Small intestine (tissue), 7 donors: Measurements from ENCODE around the gene PRRC1. TPM values are rescaled to one million over a fixed set of nuclear protein-coding genes. Genes with fewer than 3 reads are reported as not detected.
"Not testable (repeated sequence)": the region's sequence is repeated elsewhere in the genome, so short reads cannot be mapped to it uniquely, and the experiment has no call there.

Experiments used
- DNase-seq, 2 donors: peaks; one replicate each; pipeline versions ENCODE4 v3.0.0 to v3.0.0-alpha.2; 2013
- FAIRE-seq: peaks from 2 replicates; lab custom pipeline; 2012; peaks lifted over from hg19 to GRCh38; lab: Jason Lieb, UNC
- H3K27ac ChIP-seq, 3 donors: one replicate each; pipeline ENCODE4 v1.5.1; 2013; ENCODE audit warnings: low read length in 2 of 3, mild to moderate bottlenecking in 2 of 3, control low read depth in 1 of 3, inconsistent platforms in 1 of 3, low read depth in 1 of 3, moderate library complexity in 1 of 3
- H3K27me3 ChIP-seq, 3 donors: one replicate each; pipeline ENCODE4 v1.6.1; 2013; ENCODE audit warnings: low read length in 3 of 3, inconsistent platforms in 1 of 3; ENCODE audit not compliant: control insufficient read depth in 3 of 3, insufficient read depth in 3 of 3
- H3K36me3 ChIP-seq, 3 donors: one replicate each; pipeline ENCODE4 v1.6.1; 2013; ENCODE audit warnings: low read length in 3 of 3, inconsistent platforms in 1 of 3, low read depth in 1 of 3, mild to moderate bottlenecking in 1 of 3, moderate library complexity in 1 of 3; ENCODE audit not compliant: control insufficient read depth in 3 of 3, insufficient read depth in 2 of 3
- H3K4me1 ChIP-seq, 3 donors: one replicate each; pipeline ENCODE4 v1.6.1; 2013; ENCODE audit warnings: low read length in 2 of 3, inconsistent platforms in 1 of 3, low read depth in 1 of 3, mild to moderate bottlenecking in 1 of 3, moderate library complexity in 1 of 3; ENCODE audit not compliant: control insufficient read depth in 3 of 3, insufficient read depth in 2 of 3
- H3K4me3 ChIP-seq, 3 donors: one replicate each; pipeline ENCODE4 v1.5.1; 2013; ENCODE audit warnings: low read length in 3 of 3, control low read depth in 1 of 3, inconsistent platforms in 1 of 3, low read depth in 1 of 3, mild to moderate bottlenecking in 1 of 3, moderate library complexity in 1 of 3
- H3K9me3 ChIP-seq, 2 donors: one replicate each; pipeline ENCODE4 v1.6.1; 2013; ENCODE audit warnings: low read depth in 1 of 2, low read length in 1 of 2; ENCODE audit not compliant: control insufficient read depth in 2 of 2, insufficient read depth in 1 of 2
- WGBS, 3 donors: extraction: QIAGEN DNeasy Blood & Tissue Kit; methylation state at CpG; one replicate each; pipeline ENCODE4 v1.1.7; 2013; 5-methylcytosine and 5-hydroxymethylcytosine counted together
- polyA plus RNA-seq, 4 donors: library from polyadenylated mRNA; stranded (reverse) in 3 of 4; unstranded in 1 of 4; fragments of 200-250 nt in 3 of 4; fragments of 120-200 nt in 1 of 4; gene quantifications; one replicate each; pipeline versions ENCODE4 v1.2.1 to v1.2.3, GENCODE V29; 2013
- donor health status: healthy with polysubstance abuse.
- donor health status: control.
- donor health status: control.
- donor health status: Bipolar disorder and iron deficiency.
- donor health status: healthy.

The PRRC1 gene
- polyA plus RNA-seq, 4 donors: 24.6 to 76.0 (median 41.1) TPM

DNA sequence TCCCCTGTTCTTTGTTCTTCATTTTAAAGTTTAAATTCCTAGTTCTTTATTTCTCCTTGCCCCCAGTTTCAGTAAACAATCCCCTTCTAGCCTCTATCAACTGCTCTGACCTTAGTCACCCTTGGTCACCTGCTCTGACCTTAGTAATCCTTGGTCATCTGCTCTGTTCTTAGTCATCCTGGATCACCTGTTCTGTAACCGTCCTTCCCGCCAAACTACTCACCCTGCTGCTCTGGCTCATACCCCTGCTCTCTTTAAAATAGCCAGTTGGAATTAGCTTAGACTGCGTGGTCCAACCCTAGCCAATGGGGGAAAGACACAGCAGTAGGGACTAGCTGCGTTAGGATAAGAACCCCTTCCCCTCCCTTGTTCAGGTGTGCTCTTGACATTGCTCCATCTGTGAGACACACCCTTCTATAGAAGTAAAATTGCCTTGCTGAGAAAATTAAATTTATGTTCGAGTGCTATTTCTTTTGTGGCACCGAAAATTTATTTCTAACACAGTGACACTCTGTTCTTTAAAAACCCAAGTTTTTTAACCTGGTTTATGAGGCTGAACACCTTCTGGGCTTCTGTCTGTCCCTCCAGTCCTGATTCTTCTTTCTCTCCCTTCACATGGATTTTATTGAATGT, 3.8 kb downstream of the PRRC1 start:
- Histone ChIP-seq H3K4me1 (peaks cover 0 to 10% (median 7%) of the 10 kb centered on the region in 3 donors), H3K27ac (no peak overlapping the region), H3K9me3 (peaks cover 0 to 6% of the 10 kb centered on the region in 2 donors), H3K4me3 (no peak overlapping the region), H3K27me3 (no peaks in the 10 kb centered on the region), H3K36me3 (peaks cover 5 to 20% (median 12%) of the 10 kb centered on the region in 3 donors)
- WGBS, 3 donors: 97 to 99% (median 98%) methylated on average over 6 of the region's 6 CpGs
- no peak for FAIRE-seq
- DNase-seq: no peak

GRCh38 chr5:127525181-127525580, 7.7 kb downstream of the PRRC1 start:
- WGBS, 3 donors: 100% methylated on average over 1 of the region's 1 CpG
- Histone ChIP-seq H3K27me3 (no peaks in the 10 kb centered on the region), H3K4me1 (no peaks in the 10 kb centered on the region), H3K9me3 (peaks cover 0 to 6% of the 10 kb centered on the region in 2 donors), H3K27ac (no peak overlapping the region), H3K36me3 (peaks cover 9 to 30% (median 20%) of the 10 kb centered on the region in 3 donors), H3K4me3 (no peak overlapping the region)
- FAIRE-seq: peak; percentile 23
- no peak for DNase-seq

GRCh38 chr5:127529904-127530682, 12.7 kb downstream of the PRRC1 start:
- peaks cover 12 to 19% (median 16%) of the 10 kb centered on the region in 3 donors for H3K36me3 ChIP-seq

DNA sequence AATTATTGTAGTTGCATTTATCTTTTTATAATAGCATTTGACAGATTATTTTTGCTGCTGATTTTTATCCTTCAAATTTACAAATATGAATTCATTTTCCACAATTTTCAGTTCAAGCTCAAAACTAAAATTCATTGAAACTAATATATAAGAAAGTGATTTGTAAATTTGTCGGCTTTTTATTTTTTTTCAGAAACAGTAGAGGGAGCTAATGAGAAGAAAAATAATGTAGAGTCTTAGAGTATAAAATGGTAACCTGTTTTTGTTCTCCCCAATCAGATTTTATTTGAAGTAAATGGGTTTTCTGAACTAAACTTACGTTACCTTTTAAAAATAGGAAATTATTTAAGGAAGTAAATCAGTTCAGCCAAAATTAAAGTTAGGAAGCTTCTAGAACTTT, 19.2 kb downstream of the PRRC1 start:
- Histone ChIP-seq H3K36me3 (peaks cover 7 to 17% (median 16%) of the 10 kb centered on the region in 3 donors), H3K4me1 (no peaks in the 10 kb centered on the region), H3K9me3 (no peaks in the 10 kb centered on the region), H3K27ac (no peak overlapping the region), H3K4me3 (no peak overlapping the region), H3K27me3 (no peaks in the 10 kb centered on the region)
- FAIRE-seq: peak; percentile 85
- no peak for DNase-seq
- WGBS, 3 donors: 84 to 89% (median 87%) methylated on average over 2 of the region's 2 CpGs

More at GRCh38 chr5:127529904-127530682, 12.7 kb downstream of the PRRC1 start:
- FAIRE-seq (no peak), DNase-seq (no peak)
- Histone ChIP-seq H3K27ac (no peak overlapping the region), H3K4me1 (no peaks in the 10 kb centered on the region), H3K27me3 (no peaks in the 10 kb centered on the region), H3K9me3 (no peaks in the 10 kb centered on the region), H3K4me3 (no peak overlapping the region)
- WGBS, 3 donors: 73 to 88% (median 86%) methylated on average over 5 of the region's 5 CpGs

DNA sequence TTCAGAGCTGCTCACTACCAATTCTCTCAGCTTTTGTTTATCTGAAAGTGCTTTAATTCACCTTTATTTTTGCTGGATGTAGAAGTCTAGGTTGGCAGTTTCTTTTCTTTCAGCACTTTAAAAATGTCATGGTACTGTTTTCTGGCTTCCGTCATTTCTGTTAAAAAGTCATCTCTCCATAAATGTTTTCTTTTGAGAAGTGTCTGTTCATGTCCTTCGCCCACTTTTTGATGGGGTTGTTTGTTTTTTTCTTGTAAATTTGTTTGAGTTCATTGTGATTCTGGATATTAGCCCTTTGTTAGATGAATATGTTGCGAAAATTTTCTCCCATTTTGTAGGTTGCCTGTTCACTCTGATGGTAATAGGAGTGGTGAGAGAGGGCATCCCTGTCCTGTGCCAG, 23.1 kb downstream of the PRRC1 start:
- H3K36me3 ChIP-seq, H3K4me3 ChIP-seq, H3K27me3 ChIP-seq, H3K9me3 ChIP-seq, H3K27ac ChIP-seq, FAIRE-seq, DNase-seq, H3K4me1 ChIP-seq: not testable (repeated sequence)
- 97 to 99% (median 99%) methylated on average over 3 of the region's 3 CpGs for WGBS, 3 donors

- 67 to 100% (median 97%) methylated on average over 1 of the region's 1 CpG for WGBS, 3 donors
- not testable (repeated sequence) for H3K4me1 ChIP-seq, H3K36me3 ChIP-seq, H3K27me3 ChIP-seq, FAIRE-seq, H3K9me3 ChIP-seq, H3K27ac ChIP-seq, H3K4me3 ChIP-seq, DNase-seq
Measured at GRCh38 chr5:127545249-127545648, 27.8 kb downstream of the PRRC1 start.

- DNase-seq: no peak
- H3K27me3 ChIP-seq: no peaks in the 10 kb centered on the region
- no peak for FAIRE-seq
- H3K4me3 ChIP-seq: no peak overlapping the region
- no peak overlapping the region for H3K27ac ChIP-seq
- 38 to 52% (median 48%) methylated on average over 2 of the region's 2 CpGs for WGBS, 3 donors
- no peaks in the 10 kb centered on the region for H3K4me1 ChIP-seq
- H3K36me3 ChIP-seq: peaks cover 3 to 15% (median 10%) of the 10 kb centered on the region in 3 donors
- peaks cover 0 to 1% of the 10 kb centered on the region in 2 donors for H3K9me3 ChIP-seq
Measured at GRCh38 chr5:127549551-127549950, 32.1 kb downstream of the PRRC1 start.

GRCh38 chr5:127550652-127551409, 33.4 kb downstream of the PRRC1 start:
- 87 to 93% (median 93%) methylated on average over 5 of the region's 5 CpGs for WGBS, 3 donors
- H3K4me3 ChIP-seq: no peak overlapping the region
- H3K9me3 ChIP-seq: no peaks in the 10 kb centered on the region
- H3K4me1 ChIP-seq: no peaks in the 10 kb centered on the region
- no peak for DNase-seq
- FAIRE-seq: no peak
- no peaks in the 10 kb centered on the region for H3K27me3 ChIP-seq
- H3K36me3 ChIP-seq: peaks cover 3 to 15% (median 8%) of the 10 kb centered on the region in 3 donors
- no peak overlapping the region for H3K27ac ChIP-seq
